ENCODE data around the gene SKIC8.

DNA sequence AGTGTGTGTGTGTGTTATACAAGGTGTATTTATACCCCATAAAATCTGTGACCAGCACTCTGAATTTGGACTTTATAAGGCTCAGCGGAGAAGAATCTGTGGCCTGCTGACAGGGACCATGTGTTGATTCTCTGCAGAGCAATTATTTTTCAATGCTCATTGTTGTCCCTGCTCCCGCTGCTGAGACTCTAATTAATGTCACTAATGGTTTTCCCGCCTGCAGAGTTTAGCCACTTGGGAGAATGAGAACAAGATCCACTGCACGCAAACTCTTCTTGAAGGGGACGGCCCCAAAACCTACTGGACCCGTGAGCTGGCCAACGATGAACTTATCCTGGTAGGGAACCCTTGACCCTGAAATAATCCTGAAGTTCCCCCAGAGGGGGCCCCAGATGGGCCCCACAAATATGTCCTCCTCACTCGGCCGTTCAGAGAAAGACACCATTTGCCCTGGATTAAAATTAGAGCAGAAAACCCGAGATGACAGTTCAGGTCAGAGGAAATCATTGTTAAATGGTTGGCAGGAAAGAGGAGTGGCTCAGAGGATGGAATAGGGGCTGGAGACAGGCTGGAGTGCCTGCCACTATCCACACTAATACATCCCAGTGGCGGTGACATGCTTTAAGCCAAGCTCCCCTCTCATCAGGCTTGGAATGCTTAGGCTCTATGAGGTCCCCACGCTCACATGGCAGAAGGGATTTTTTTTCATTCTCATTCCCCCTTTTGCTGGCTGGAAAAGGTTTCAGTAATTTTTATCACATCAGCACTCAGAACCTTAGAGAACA, 44.1 kb upstream of the SKIC8 start:
- TF ChIP-seq, protein P1, sequence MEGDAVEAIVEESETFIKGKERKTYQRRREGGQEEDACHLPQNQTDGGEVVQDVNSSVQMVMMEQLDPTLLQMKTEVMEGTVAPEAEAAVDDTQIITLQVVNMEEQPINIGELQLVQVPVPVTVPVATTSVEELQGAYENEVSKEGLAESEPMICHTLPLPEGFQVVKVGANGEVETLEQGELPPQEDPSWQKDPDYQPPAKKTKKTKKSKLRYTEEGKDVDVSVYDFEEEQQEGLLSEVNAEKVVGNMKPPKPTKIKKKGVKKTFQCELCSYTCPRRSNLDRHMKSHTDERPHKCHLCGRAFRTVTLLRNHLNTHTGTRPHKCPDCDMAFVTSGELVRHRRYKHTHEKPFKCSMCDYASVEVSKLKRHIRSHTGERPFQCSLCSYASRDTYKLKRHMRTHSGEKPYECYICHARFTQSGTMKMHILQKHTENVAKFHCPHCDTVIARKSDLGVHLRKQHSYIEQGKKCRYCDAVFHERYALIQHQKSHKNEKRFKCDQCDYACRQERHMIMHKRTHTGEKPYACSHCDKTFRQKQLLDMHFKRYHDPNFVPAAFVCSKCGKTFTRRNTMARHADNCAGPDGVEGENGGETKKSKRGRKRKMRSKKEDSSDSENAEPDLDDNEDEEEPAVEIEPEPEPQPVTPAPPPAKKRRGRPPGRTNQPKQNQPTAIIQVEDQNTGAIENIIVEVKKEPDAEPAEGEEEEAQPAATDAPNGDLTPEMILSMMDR (conservative IDR thresholded peaks at IDR 0.05; ENCODE audit: low read length), result no peak
- no peak for TF ChIP-seq EZH2phosphoT487 (IDR thresholded peaks at IDR 0.05; ENCODE audit: borderline replicate concordance, low read depth, low read length)

Measured in OCI-LY7 (cell line).